Dendritic cell treated with granulocyte-macrophage colony-stimulating factor and Interleukin-4, amounts not matched to agents 40 ng/mL and 50 ng/mL, for 4 days (primary cell): ENCODE data around the gene MIGA1.
"Not testable (repeated sequence)": the region's sequence is repeated elsewhere in the genome, so short reads cannot be mapped to it uniquely, and the experiment has no call there.

Experiments used
- H3K27ac Mint-ChIP-seq: one replicate; pipeline ENCODE4 v1.8.0; 2022; ENCODE audit warnings: mild to moderate bottlenecking, mixed read lengths
- H3K27me3 Mint-ChIP-seq: one replicate; pipeline ENCODE4 v1.8.0; 2022; ENCODE audit warnings: mild to moderate bottlenecking, mixed read lengths
- H3K36me3 Mint-ChIP-seq: one replicate; pipeline ENCODE4 v1.8.0; 2022; ENCODE audit warnings: low read depth, mixed read lengths
- H3K4me1 Mint-ChIP-seq: one replicate; pipeline ENCODE4 v1.8.0; 2022; ENCODE audit warnings: low read depth, mixed read lengths
- H3K4me3 Mint-ChIP-seq: one replicate; pipeline ENCODE4 v1.8.0; 2022; ENCODE audit warnings: mild to moderate bottlenecking, moderate library complexity, mixed read lengths
- H3K9me3 Mint-ChIP-seq: one replicate; pipeline ENCODE4 v1.8.0; 2022; ENCODE audit warnings: mixed read lengths
- intact Hi-C: fragments of 100-400 bp; cut with micrococcal nuclease; formaldehyde crosslinking; loops from one replicate; pipeline ENCODE4 v1.15.0; 2022

Gene MIGA1

DNA sequence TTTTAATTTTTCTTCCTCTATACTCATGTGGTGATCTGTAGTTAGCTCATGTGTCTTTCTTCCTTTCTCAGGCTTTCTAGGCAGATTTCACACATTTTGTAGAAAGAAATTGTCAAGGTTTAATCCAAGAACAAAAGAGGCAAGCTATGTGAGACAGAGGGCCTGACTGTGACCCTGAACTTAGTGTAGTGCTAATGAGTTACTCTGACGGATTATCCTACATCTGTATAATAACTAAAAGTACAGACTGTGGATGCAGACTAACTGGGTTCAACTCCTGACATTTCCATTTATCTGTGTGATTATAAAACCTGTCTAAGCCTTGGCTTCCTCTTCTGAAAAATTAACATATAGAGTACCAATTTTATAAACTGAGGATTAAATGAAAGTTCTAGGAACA is 40.7 kb downstream of the MIGA1 start:
- Mint-ChIP-seq H3K27me3 (no peaks in the 10 kb centered on the region), H3K4me3 (no peak overlapping the region), H3K4me1 (peaks cover 4% of the 10 kb centered on the region), H3K27ac (no peak overlapping the region), H3K36me3 (peaks cover 79% of the 10 kb centered on the region), H3K9me3 (no peaks in the 10 kb centered on the region)
- intact Hi-C loops, result loop anchor here (10.0 kb wide), 1 partner anchor 295 kb away; no protein-coding TSS in a partner anchor

DNA sequence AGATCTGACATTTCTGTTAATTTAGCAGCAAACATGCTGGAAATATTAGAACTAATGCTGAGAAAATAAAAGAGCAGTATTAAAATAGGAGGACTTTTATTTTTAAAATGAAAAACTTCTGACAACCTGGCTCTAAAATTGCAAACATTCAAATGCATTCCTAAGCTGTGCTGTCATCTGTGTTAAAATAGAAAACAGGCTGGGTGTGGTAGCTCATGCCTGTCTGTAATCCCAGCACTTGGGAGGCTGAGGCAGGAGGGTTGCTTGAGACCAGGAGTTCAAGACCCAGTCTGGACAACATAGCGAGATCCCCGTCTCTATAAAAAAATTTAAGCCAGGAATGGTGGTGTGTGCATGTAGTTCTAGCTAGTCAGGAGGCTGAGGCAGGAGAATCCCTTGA is 44.6 kb downstream of the MIGA1 start:
- H3K9me3 Mint-ChIP-seq, result no peaks in the 10 kb centered on the region
- no peaks in the 10 kb centered on the region for H3K27me3 Mint-ChIP-seq
- H3K27ac Mint-ChIP-seq, result no peak overlapping the region
- no peak overlapping the region for H3K4me3 Mint-ChIP-seq
- H3K36me3 Mint-ChIP-seq, result peaks cover 58% of the 10 kb centered on the region
- peaks cover 8% of the 10 kb centered on the region for H3K4me1 Mint-ChIP-seq
- intact Hi-C loops, result loop anchor here (10.0 kb wide), 1 partner anchor 291 kb away; no protein-coding TSS in a partner anchor

DNA sequence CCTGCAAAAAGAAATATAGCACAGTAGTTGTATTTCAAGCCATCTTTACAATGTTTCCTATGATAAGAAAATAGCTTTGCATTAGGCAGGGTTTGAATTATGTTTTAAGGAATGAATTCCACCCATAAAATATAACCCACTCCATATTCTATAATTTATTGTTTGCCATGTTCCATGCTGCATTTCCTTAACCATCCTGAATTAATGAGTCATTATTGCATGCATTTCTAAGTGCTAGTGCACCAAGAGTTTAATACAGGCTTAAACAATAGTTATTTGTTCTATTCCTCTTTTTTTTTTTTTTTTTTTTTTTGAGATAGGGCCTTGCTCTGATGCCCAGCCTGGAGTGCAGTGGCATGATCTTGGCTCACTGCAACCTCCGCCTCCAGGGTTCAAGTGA is 45.2 kb downstream of the MIGA1 start:
- intact Hi-C loops, result loop anchor here (10.0 kb wide), 1 partner anchor 290 kb away; no protein-coding TSS in a partner anchor
- H3K36me3 Mint-ChIP-seq, result peaks cover 52% of the 10 kb centered on the region
- H3K27ac Mint-ChIP-seq, result peak overlapping the region; percentile 58
- H3K9me3 Mint-ChIP-seq, result no peaks in the 10 kb centered on the region
- H3K27me3 Mint-ChIP-seq, result no peaks in the 10 kb centered on the region
- H3K4me1 Mint-ChIP-seq, result peaks cover 8% of the 10 kb centered on the region
- no peak overlapping the region for H3K4me3 Mint-ChIP-seq

DNA sequence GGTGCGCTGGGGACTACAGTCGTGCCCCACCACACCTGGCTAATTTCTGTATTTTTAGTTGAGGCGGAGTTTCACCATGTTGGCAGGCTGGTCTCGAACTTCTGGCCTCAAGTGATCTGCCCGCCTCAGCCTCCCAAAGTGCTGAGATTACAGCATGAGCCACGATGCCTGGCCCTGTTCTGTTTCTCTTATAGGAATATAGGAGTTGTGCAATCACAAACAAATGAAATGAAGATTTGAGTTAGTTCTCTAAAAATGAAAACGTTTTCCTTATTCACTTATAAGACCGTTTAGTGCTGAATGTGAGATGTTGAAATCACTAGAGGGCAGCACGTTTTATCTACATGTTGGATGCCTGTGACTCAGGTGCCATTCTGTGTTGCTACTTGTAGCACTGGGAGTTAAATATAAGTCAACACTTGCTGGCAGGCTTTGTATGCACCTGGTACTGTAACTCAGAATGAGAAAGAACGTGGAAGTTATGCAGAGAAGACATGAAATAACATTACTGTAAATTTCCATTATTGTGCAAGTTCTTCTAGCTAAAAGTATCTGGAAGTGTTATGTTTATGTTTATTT is 45.8 kb downstream of the MIGA1 start:
- Mint-ChIP-seq H3K4me3 (no peak overlapping the region), H3K9me3 (no peaks in the 10 kb centered on the region), H3K27ac (peak overlapping the region; percentile 58), H3K27me3 (no peaks in the 10 kb centered on the region), H3K36me3 (peaks cover 46% of the 10 kb centered on the region), H3K4me1 (peaks cover 8% of the 10 kb centered on the region)
- intact Hi-C loops, result loop anchor here (10.0 kb wide), 1 partner anchor 290 kb away; no protein-coding TSS in a partner anchor

DNA sequence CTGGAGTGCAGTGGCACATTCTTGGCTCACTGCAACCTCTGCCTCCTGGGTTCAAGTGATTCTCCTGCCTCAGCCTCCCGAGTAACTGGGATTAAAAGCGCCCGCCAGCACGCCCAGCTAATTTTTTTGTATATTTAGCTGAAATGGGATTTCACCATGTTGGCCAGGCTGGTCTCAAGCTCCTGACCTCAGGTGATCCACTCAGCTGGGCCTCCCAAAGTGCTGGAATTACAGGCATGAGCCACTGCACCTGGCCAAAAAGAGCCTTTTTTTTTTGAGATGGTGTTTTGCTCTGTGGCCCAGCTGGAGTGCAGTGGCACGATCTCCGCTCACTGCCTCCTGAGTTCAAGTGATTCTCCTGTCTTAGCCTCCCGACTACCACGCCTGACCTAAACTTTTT is 47.4 kb downstream of the MIGA1 start:
- intact Hi-C loops, result loop anchor here (10.0 kb wide), 1 partner anchor 288 kb away; no protein-coding TSS in a partner anchor
- not testable (repeated sequence) for H3K27ac Mint-ChIP-seq, H3K4me1 Mint-ChIP-seq, H3K27me3 Mint-ChIP-seq, H3K4me3 Mint-ChIP-seq, H3K9me3 Mint-ChIP-seq
- H3K36me3 Mint-ChIP-seq, result peaks cover 31% of the 10 kb centered on the region

DNA sequence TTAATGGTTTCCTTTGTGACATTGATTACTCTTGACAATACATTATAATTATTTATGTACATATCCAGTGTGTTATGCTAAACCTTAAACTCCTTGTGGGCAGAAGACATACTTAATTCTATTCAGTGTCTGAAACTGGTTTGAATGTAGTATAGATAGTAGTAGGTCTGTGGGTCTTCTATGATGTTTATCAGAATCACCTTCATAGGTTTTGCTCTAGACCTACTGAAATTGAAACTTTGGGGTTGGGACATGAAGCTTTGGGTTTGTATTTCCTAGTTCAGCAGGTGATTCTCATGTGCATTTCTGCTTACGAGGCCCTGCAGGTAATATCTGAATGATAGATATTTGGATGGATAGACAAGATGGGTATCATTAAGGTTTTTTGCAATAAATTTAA is 48.6 kb downstream of the MIGA1 start:
- intact Hi-C loops, result loop anchor here (10.0 kb wide), 1 partner anchor 287 kb away; no protein-coding TSS in a partner anchor
- H3K9me3 Mint-ChIP-seq, result no peaks in the 10 kb centered on the region
- peaks cover 31% of the 10 kb centered on the region for H3K36me3 Mint-ChIP-seq
- peaks cover 14% of the 10 kb centered on the region for H3K4me1 Mint-ChIP-seq
- H3K27me3 Mint-ChIP-seq, result no peaks in the 10 kb centered on the region
- H3K27ac Mint-ChIP-seq, result no peak overlapping the region
- no peak overlapping the region for H3K4me3 Mint-ChIP-seq

DNA sequence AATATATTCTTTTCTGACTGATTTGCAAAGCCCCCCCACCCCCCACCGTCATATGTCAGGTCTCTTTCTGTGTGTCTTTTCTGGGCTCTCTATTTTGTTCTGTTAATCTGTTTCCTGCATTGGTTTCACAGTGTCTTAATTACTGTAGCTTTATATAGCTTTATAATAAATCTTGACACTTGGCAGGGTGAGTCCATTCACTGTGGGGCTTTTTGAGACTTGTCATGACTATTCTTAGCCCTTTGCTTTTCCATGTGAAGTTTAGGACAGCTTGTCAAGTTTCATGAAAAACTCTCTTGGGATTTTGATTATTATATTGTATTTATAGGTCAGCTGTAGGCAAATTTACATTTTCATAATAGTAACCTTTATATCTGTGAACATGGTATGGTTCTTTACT is 50.4 kb downstream of the MIGA1 start:
- intact Hi-C loops, result loop anchor here (10.0 kb wide), 1 partner anchor 285 kb away; no protein-coding TSS in a partner anchor
- Mint-ChIP-seq H3K9me3 (no peaks in the 10 kb centered on the region), H3K27ac (no peak overlapping the region), H3K4me1 (peaks cover 14% of the 10 kb centered on the region), H3K27me3 (no peaks in the 10 kb centered on the region), H3K36me3 (peaks cover 39% of the 10 kb centered on the region), H3K4me3 (no peak overlapping the region)

DNA sequence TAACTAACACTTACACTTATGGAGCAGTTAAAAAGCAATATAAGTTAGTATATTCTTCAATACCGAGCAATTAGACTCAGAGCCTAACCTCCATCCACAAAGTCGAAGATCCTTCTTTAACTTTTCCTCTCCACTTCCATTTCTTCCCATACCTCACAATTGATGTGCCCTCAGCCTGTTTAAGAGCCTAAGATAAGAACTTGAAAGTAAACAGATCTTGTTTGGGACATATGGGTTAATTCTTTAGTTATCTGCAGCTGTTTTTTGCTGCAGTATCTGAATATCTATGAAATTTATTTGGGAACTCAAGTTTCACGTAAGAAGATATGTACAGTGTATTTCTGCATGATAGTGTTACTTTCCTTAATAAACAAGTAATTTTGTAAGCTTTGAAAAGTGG is 51.5 kb downstream of the MIGA1 start:
- H3K27me3 Mint-ChIP-seq, result no peaks in the 10 kb centered on the region
- no peak overlapping the region for H3K4me3 Mint-ChIP-seq
- H3K9me3 Mint-ChIP-seq, result no peaks in the 10 kb centered on the region
- H3K4me1 Mint-ChIP-seq, result peaks cover 7% of the 10 kb centered on the region
- intact Hi-C loops, result no loop called here
- peaks cover 47% of the 10 kb centered on the region for H3K36me3 Mint-ChIP-seq
- H3K27ac Mint-ChIP-seq, result no peak overlapping the region

DNA sequence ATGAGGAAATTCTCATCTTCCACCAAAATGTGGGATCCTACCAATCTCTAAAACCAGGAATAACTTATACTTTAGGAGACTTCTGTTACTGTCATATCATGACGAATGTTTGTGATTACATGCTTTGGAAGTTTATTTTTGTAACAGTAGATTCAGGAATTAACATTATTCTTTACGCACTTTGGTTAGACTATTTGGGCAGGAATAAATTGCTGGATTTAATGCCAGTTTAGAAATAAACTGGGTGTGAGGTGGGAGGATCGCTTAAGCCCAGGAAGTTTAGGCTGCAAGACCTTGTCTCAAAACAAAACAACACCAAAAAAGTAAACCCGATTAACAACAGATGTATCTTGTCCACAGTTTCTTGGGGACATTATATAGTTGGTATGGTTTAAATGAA is 52.1 kb downstream of the MIGA1 start:
- Mint-ChIP-seq H3K27me3 (no peaks in the 10 kb centered on the region), H3K9me3 (no peaks in the 10 kb centered on the region), H3K27ac (no peak overlapping the region), H3K36me3 (peaks cover 49% of the 10 kb centered on the region), H3K4me1 (peaks cover 7% of the 10 kb centered on the region), H3K4me3 (no peak overlapping the region)
- intact Hi-C loops, result no loop called here

DNA sequence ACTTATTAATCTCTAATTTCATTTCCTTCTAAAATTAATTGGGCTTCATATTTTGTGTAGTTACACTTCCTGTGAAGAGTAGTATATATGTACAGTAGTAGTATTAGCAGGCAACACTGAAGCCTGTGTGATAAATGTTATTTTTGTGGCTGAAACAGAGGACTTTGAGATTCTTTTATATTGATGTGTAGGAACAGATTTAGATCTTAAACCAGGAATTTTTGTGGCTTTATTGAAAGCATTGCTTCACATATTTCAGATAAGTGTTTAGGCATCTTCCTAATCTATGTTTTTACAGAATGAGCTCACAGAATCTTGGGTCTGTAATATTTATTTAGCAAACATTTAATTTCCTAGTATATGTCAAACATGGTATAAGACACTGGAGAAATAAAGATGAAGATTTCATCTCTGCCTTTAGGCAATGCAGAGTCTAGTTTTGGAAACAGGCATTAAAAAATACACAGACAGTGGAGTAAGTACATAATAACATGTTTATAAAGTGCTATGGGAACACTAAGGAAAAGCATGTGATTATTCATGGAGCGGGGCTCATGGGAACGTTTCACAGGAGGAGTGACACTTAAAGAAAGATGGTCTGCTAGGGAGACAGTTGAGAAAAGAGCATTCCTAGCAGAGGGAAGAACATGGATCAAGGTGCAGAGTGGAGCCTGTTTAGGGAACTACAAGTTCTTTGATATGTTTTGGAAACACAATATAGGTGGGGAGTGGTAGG is 52.7 kb downstream of the MIGA1 start:
- Mint-ChIP-seq H3K27ac (no peak overlapping the region), H3K27me3 (no peaks in the 10 kb centered on the region), H3K9me3 (no peaks in the 10 kb centered on the region), H3K4me1 (peaks cover 7% of the 10 kb centered on the region), H3K4me3 (no peak overlapping the region), H3K36me3 (peaks cover 43% of the 10 kb centered on the region)
- intact Hi-C loops, result no loop called here

DNA sequence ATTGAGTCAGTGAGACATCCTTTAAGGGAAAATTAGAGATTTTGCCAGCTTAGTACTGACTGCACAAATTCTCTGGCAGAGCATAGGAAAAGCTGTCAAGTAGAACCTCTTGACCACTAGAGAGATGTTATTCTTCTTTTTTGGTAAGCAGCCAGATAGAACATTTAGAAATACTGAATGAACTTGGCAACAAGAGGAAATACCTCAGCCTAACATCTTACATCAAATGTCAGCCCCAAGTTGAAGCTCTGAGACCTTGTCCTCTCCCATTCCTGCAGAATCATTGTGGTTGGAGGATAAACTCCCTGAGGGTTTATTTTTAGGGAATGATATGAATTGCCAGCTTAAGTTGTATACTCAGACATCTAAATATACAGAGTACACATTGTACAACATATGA is 53.5 kb downstream of the MIGA1 start:
- Mint-ChIP-seq H3K9me3 (no peaks in the 10 kb centered on the region), H3K27ac (no peak overlapping the region), H3K4me3 (no peak overlapping the region), H3K27me3 (no peaks in the 10 kb centered on the region), H3K36me3 (peaks cover 36% of the 10 kb centered on the region), H3K4me1 (peaks cover 7% of the 10 kb centered on the region)
- intact Hi-C loops, result no loop called here

DNA sequence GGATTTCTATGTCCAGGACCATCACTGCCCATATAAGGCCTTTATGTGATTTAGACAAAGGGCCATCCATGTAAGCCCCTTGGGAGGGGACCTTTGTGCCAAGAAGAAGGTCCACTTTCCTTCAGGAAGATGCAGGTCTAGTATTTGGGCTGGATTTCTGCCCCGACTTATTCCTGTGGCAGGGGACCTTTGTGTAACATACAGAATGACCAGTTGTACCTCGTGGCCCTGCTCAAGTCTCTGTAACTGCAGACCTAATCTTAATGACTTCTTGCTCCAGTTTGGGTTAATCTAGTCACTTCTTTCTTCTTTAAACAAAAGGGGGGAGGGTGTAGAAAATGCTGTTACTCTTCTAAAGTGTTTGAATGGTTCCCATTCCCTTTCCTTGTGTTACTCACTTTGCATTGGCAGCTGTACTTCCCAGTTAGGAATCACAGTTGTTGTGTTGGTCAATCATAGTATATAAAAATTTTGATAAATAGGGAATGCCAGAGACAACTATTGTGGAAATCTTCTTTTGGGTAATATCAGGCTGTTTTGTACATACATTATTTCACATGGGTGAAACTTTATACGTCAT is 54.2 kb downstream of the MIGA1 start:
- Mint-ChIP-seq H3K36me3 (peaks cover 35% of the 10 kb centered on the region), H3K4me1 (peaks cover 7% of the 10 kb centered on the region), H3K4me3 (no peak overlapping the region), H3K27me3 (no peaks in the 10 kb centered on the region), H3K27ac (no peak overlapping the region), H3K9me3 (no peaks in the 10 kb centered on the region)
- intact Hi-C loops, result no loop called here

DNA sequence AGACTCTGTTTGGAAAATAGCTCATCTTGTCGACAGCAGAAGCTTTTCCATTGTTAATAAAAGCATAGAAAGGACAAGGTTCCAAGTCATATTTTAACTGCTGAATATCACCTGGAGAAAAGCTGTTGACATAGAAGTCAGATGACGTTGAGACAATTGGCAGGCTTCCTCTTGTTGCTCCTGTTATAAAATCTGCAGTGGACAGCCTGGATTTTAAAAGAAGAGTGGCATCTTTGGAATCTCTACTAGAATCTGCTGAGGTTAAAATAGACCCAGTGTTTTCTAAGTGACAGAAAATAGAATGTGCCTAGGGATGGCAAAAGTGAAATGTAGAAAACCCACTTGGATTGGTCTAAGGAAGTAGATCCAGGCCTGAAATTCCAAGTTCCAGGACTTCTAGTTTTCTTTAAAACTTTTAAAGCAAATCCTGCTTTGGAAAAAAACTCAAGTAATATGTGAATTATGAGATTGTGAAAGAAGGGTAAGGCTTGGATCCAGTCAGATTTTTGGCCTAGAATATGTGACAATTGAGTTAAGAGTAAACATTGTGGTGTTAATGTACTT is 55.4 kb downstream of the MIGA1 start:
- intact Hi-C loops, result no loop called here
- H3K27ac Mint-ChIP-seq, result no peak overlapping the region
- no peak overlapping the region for H3K4me3 Mint-ChIP-seq
- peaks cover 7% of the 10 kb centered on the region for H3K4me1 Mint-ChIP-seq
- H3K36me3 Mint-ChIP-seq, result peaks cover 42% of the 10 kb centered on the region
- no peaks in the 10 kb centered on the region for H3K9me3 Mint-ChIP-seq
- H3K27me3 Mint-ChIP-seq, result no peaks in the 10 kb centered on the region

DNA sequence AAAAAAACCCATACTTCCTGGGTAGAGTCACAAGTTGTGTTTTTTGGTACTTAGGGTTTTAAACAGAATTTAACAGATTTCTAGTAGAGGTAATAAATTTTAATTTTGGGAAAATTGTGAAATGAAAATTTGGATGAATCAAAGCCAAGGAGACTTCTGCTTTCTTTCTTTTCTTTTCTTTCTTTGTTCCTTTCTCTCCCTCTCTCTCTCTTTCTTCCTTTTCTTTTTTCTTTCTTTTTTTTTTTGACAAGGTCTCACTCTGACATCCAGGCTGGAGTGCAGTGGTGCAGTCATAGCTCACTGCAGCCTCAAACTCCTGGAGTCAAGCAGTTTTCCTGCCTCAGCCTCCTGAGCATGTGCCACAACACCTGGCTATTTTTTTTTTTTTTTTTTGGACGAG is 62.1 kb downstream of the MIGA1 start:
- Mint-ChIP-seq H3K4me3 (no peak overlapping the region), H3K4me1 (no peaks in the 10 kb centered on the region), H3K36me3 (peaks cover 14% of the 10 kb centered on the region), H3K9me3 (no peaks in the 10 kb centered on the region), H3K27me3 (no peaks in the 10 kb centered on the region), H3K27ac (no peak overlapping the region)
- intact Hi-C loops, result no loop called here
